Astrocyte (in vitro differentiated cells and primary cell): ENCODE results near the gene PEPD. TPM values are rescaled to one million over a fixed set of nuclear protein-coding genes. Genes with fewer than 3 reads are reported as not detected.

Source experiments
- DNase-seq: peaks from one replicate; pipeline ENCODE4 v3.0.0-alpha.2; 2010; ENCODE audit warnings: low read depth
- FAIRE-seq: peaks from 2 replicates; lab custom pipeline; 2011; peaks lifted over from hg19 to GRCh38; lab: Jason Lieb, UNC
- H2AFZ ChIP-seq: 2 replicates; pipeline ENCODE4 v1.6.0; 2012; ENCODE audit warnings: low read depth, low read length, inconsistent platforms
- H3K27ac ChIP-seq: 2 replicates; pipeline ENCODE4 v1.5.1; 2011; ENCODE audit warnings: low read depth, low read length, inconsistent platforms
- H3K27me3 ChIP-seq: 2 replicates; pipeline ENCODE4 v1.6.0; 2011; ENCODE audit warnings: low read length, inconsistent platforms; ENCODE audit not compliant: insufficient read depth
- H3K36me3 ChIP-seq: 2 replicates; pipeline ENCODE4 v1.5.1; 2011; ENCODE audit warnings: low read length, inconsistent platforms; ENCODE audit not compliant: insufficient read depth
- H3K4me1 ChIP-seq: 2 replicates; pipeline ENCODE4 v1.5.1; 2011; ENCODE audit warnings: low read length, inconsistent platforms; ENCODE audit not compliant: insufficient read depth
- H3K4me2 ChIP-seq: 2 replicates; pipeline ENCODE4 v1.6.0; 2012; ENCODE audit warnings: low read length, inconsistent platforms
- H3K4me3 ChIP-seq: 2 replicates; pipeline ENCODE4 v1.5.1; 2011; ENCODE audit warnings: low read depth, mild to moderate bottlenecking, low read length, inconsistent platforms; ENCODE audit not compliant: insufficient read depth
- H3K79me2 ChIP-seq: 2 replicates; pipeline ENCODE4 v1.6.0; 2012; ENCODE audit warnings: mild to moderate bottlenecking, low read length, inconsistent platforms; ENCODE audit not compliant: insufficient read depth
- H3K9ac ChIP-seq: 2 replicates; pipeline ENCODE4 v1.6.0; 2012; ENCODE audit warnings: mild to moderate bottlenecking, low read length, inconsistent platforms
- H3K9me3 ChIP-seq: 2 replicates; pipeline ENCODE4 v1.5.1; 2012; ENCODE audit warnings: low read depth, mild to moderate bottlenecking, low read length, inconsistent platforms; ENCODE audit not compliant: insufficient read depth
- H4K20me1 ChIP-seq: 2 replicates; pipeline ENCODE4 v1.6.0; 2012; ENCODE audit warnings: low read length, inconsistent platforms; ENCODE audit not compliant: insufficient read depth
- H3K27ac Mint-ChIP-seq: one replicate; pipeline ENCODE4 v1.8.0; 2021; ENCODE audit warnings: mild to moderate bottlenecking, mixed read lengths; ENCODE audit not compliant: unreplicated experiment
- H3K27me3 Mint-ChIP-seq: one replicate; pipeline ENCODE4 v1.8.0; 2021; ENCODE audit warnings: low read depth, mixed read lengths; ENCODE audit not compliant: unreplicated experiment
- H3K36me3 Mint-ChIP-seq: one replicate; pipeline ENCODE4 v1.8.0; 2021; ENCODE audit warnings: low read depth, mixed read lengths; ENCODE audit not compliant: unreplicated experiment
- H3K4me1 Mint-ChIP-seq: one replicate; pipeline ENCODE4 v1.8.0; 2021; ENCODE audit warnings: low read depth, mixed read lengths; ENCODE audit not compliant: unreplicated experiment
- H3K4me3 Mint-ChIP-seq: one replicate; pipeline ENCODE4 v1.8.0; 2021; ENCODE audit warnings: mild to moderate bottlenecking, moderate library complexity, mixed read lengths; ENCODE audit not compliant: unreplicated experiment
- H3K9me3 Mint-ChIP-seq: one replicate; pipeline ENCODE4 v1.8.0; 2021; ENCODE audit warnings: mild to moderate bottlenecking, mixed read lengths; ENCODE audit not compliant: unreplicated experiment
- CTCF ChIP-seq: IDR thresholded peaks from 2 replicates; pipeline ENCODE4 v1.5.1; 2011; ENCODE audit warnings: low read depth, mild to moderate bottlenecking, inconsistent platforms, low read length, moderate library complexity; ENCODE audit not compliant: insufficient read depth
- EZH2 ChIP-seq: IDR thresholded peaks from 2 replicates; pipeline ENCODE4 v1.6.1; 2012; ENCODE audit warnings: mild to moderate bottlenecking, low read length, inconsistent platforms; ENCODE audit not compliant: insufficient read depth
- total RNA-seq: library from RNA; stranded (reverse); gene quantifications from 2 replicates; pipeline ENCODE4 v1.2.1, GENCODE V29; 2021

PEPD gene
- total RNA-seq, 1 donor from 2014 or later: 37.9 TPM

DNA sequence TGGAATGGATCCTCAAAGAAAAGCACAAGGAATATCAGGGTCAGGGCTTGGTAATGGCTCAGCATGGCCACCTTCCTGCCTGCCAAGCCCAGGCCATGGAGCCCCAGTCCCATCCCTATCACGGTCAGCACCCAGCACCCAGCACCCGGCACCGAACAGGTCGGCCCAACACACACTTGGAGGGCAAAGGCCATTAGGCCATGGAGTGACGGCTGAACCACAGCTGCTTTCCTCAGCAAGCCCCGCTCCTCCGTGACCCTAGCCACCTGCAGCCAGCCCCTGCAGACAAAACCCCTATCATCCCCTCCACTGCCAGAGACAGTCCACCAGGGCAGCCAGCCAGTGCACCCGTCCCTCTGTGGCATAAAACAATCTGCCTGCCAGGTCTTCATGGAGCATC lies 20.6 kb downstream of the PEPD start:
- Histone ChIP-seq H3K4me3 (no peak overlapping the region), H2AFZ (no peak overlapping the region), H4K20me1 (peaks cover 16% of the 10 kb centered on the region), H3K27me3 (no peaks in the 10 kb centered on the region), H3K36me3 (peaks cover 2% of the 10 kb centered on the region), H3K27ac (no peak overlapping the region), H3K9me3 (no peaks in the 10 kb centered on the region), H3K79me2 (peaks cover 2% of the 10 kb centered on the region), H3K4me1 (no peaks in the 10 kb centered on the region), H3K9ac (no peak overlapping the region), H3K4me2 (no peak overlapping the region)
- no peak for TF ChIP-seq EZH2
- TF ChIP-seq CTCF: no peak
- no peak for DNase-seq
- Mint-ChIP-seq H3K9me3 (no peaks in the 10 kb centered on the region), H3K4me3 (no peak overlapping the region), H3K27me3 (no peaks in the 10 kb centered on the region), H3K27ac (no peak overlapping the region), H3K4me1 (no peaks in the 10 kb centered on the region), H3K36me3 (peaks cover 13% of the 10 kb centered on the region)
- FAIRE-seq: no peak

GRCh38 chr19:33500586-33500985 lies 21.0 kb downstream of the PEPD start:
- Histone ChIP-seq H3K27me3 (no peaks in the 10 kb centered on the region), H3K27ac (no peak overlapping the region), H4K20me1 (peaks cover 12% of the 10 kb centered on the region), H3K36me3 (peaks cover 2% of the 10 kb centered on the region), H3K4me2 (no peak overlapping the region), H3K9me3 (no peaks in the 10 kb centered on the region), H3K4me3 (no peak overlapping the region), H2AFZ (no peak overlapping the region), H3K9ac (no peak overlapping the region), H3K79me2 (peaks cover 1% of the 10 kb centered on the region), H3K4me1 (no peaks in the 10 kb centered on the region)
- peaks cover 16% of the 10 kb centered on the region for H3K36me3 Mint-ChIP-seq
- no peaks in the 10 kb centered on the region for H3K9me3 Mint-ChIP-seq
- DNase-seq (no peak), FAIRE-seq (no peak)
- no peaks in the 10 kb centered on the region for H3K4me1 Mint-ChIP-seq
- no peaks in the 10 kb centered on the region for H3K27me3 Mint-ChIP-seq
- H3K4me3 Mint-ChIP-seq: no peak overlapping the region
- no peak for TF ChIP-seq EZH2
- no peak for TF ChIP-seq CTCF
- H3K27ac Mint-ChIP-seq: no peak overlapping the region

- H4K20me1 ChIP-seq: peaks cover 5% of the 10 kb centered on the region
- Mint-ChIP-seq H3K4me3 (no peak overlapping the region), H3K27ac (no peak overlapping the region), H3K9me3 (no peaks in the 10 kb centered on the region), H3K36me3 (peaks cover 16% of the 10 kb centered on the region), H3K27me3 (no peaks in the 10 kb centered on the region), H3K4me1 (no peaks in the 10 kb centered on the region)
- no peak overlapping the region for H2AFZ ChIP-seq
- H3K27ac ChIP-seq: no peak overlapping the region
- no peaks in the 10 kb centered on the region for H3K4me1 ChIP-seq
- TF ChIP-seq CTCF (no peak), EZH2 (no peak)
- FAIRE-seq: no peak
- no peaks in the 10 kb centered on the region for H3K9me3 ChIP-seq
- no peak overlapping the region for H3K4me2 ChIP-seq
- no peaks in the 10 kb centered on the region for H3K79me2 ChIP-seq
- H3K27me3 ChIP-seq: no peaks in the 10 kb centered on the region
- peaks cover 2% of the 10 kb centered on the region for H3K36me3 ChIP-seq
- DNase-seq: no peak
- H3K4me3 ChIP-seq: no peak overlapping the region
- H3K9ac ChIP-seq: no peak overlapping the region
Measured at GRCh38 chr19:33499671-33500506, 21.7 kb downstream of the PEPD start.
